Trophoblast cell (in vitro differentiated cells and primary cell): ENCODE results near the gene CETP.

Experiments
- DNase-seq, 2 donors: peaks; one replicate each; pipeline ENCODE4 v3.0.0-alpha.2; 2016
- H2AFZ ChIP-seq: 2 replicates; pipeline ENCODE4 v1.6.1; 2013; ENCODE audit warnings: low read length, moderate library complexity, mild to moderate bottlenecking; ENCODE audit not compliant: insufficient read depth, poor library complexity
- H2AK5ac ChIP-seq: 2 replicates; pipeline ENCODE4 v1.6.1; 2013; ENCODE audit warnings: mild to moderate bottlenecking, low read length
- H2BK120ac ChIP-seq: 2 replicates; pipeline ENCODE4 v1.6.1; 2013; ENCODE audit warnings: low read length, mild to moderate bottlenecking, moderate library complexity; ENCODE audit not compliant: insufficient read depth, poor library complexity
- H2BK12ac ChIP-seq: 2 replicates; pipeline ENCODE4 v1.6.1; 2013; ENCODE audit warnings: mild to moderate bottlenecking, low read length, moderate library complexity
- H2BK5ac ChIP-seq: 2 replicates; pipeline ENCODE4 v1.6.1; 2013; ENCODE audit warnings: low read length, low read depth, moderate library complexity, mild to moderate bottlenecking; ENCODE audit not compliant: poor library complexity
- H3K14ac ChIP-seq: 2 replicates; pipeline ENCODE4 v1.6.1; 2013; ENCODE audit warnings: mild to moderate bottlenecking, low read length
- H3K18ac ChIP-seq: 2 replicates; pipeline ENCODE4 v1.6.1; 2013; ENCODE audit warnings: mild to moderate bottlenecking, low read length
- H3K23ac ChIP-seq: 2 replicates; pipeline ENCODE4 v1.6.1; 2013; ENCODE audit warnings: low read length
- H3K27ac ChIP-seq: 2 replicates; pipeline ENCODE4 v1.5.1; 2013; ENCODE audit warnings: low read depth, mild to moderate bottlenecking, inconsistent platforms, low read length, moderate library complexity
- H3K27me3 ChIP-seq: 2 replicates; pipeline ENCODE4 v1.6.1; 2013; ENCODE audit warnings: inconsistent platforms, mild to moderate bottlenecking, low read length, moderate library complexity; ENCODE audit not compliant: insufficient read depth
- H3K36me3 ChIP-seq, 2 experiments: 1 replicate in 1 of 2; 2 replicates in 1 of 2; pipeline ENCODE4 v1.6.1; 2013; ENCODE audit warnings: low read length in 2 of 2, mild to moderate bottlenecking in 2 of 2, moderate library complexity in 1 of 2; ENCODE audit not compliant: insufficient read depth in 2 of 2, control insufficient read depth in 1 of 2
- H3K4ac ChIP-seq: 2 replicates; pipeline ENCODE4 v1.6.1; 2013; ENCODE audit warnings: low read depth, mild to moderate bottlenecking, low read length, moderate library complexity
- H3K4me1 ChIP-seq, 2 experiments: 1 replicate in 1 of 2; 2 replicates in 1 of 2; pipeline ENCODE4 v1.6.1; 2013; ENCODE audit warnings: low read length in 2 of 2, mild to moderate bottlenecking in 2 of 2, moderate library complexity in 1 of 2; ENCODE audit not compliant: insufficient read depth in 2 of 2, control insufficient read depth in 1 of 2
- H3K4me2 ChIP-seq: 2 replicates; pipeline ENCODE4 v1.6.1; 2013; ENCODE audit warnings: inconsistent platforms, mild to moderate bottlenecking, low read length, moderate library complexity
- H3K4me3 ChIP-seq: 2 replicates; pipeline ENCODE4 v1.5.1; 2013; ENCODE audit warnings: mild to moderate bottlenecking, low read depth, low read length, inconsistent platforms
- H3K79me1 ChIP-seq: one replicate; pipeline ENCODE4 v1.6.1; 2013; ENCODE audit warnings: low read length
- H3K79me2 ChIP-seq: 2 replicates; pipeline ENCODE4 v1.6.1; 2013; ENCODE audit warnings: low read length, mild to moderate bottlenecking; ENCODE audit not compliant: control insufficient read depth, insufficient read depth, poor library complexity
- H3K9ac ChIP-seq: 2 replicates; pipeline ENCODE4 v1.6.1; 2013; ENCODE audit warnings: mild to moderate bottlenecking, low read length
- H3K9me3 ChIP-seq: 2 replicates; pipeline ENCODE4 v1.6.1; 2013; ENCODE audit warnings: low read depth, mild to moderate bottlenecking, control low read depth, inconsistent platforms, low read length; ENCODE audit not compliant: insufficient read depth
- H4K12ac ChIP-seq: 2 replicates; pipeline ENCODE4 v1.6.1; 2013; ENCODE audit warnings: low read depth, mild to moderate bottlenecking, low read length, moderate library complexity
- H4K8ac ChIP-seq: 2 replicates; pipeline ENCODE4 v1.6.1; 2013; ENCODE audit warnings: low read depth, mild to moderate bottlenecking, low read length, moderate library complexity
- H4K91ac ChIP-seq: one replicate; pipeline ENCODE4 v1.6.1; 2013; ENCODE audit warnings: low read depth, mild to moderate bottlenecking, low read length, moderate library complexity
- WGBS: extraction: QIAGEN DNeasy Blood & Tissue Kit; methylation state at CpG from one replicate; pipeline ENCODE4 v1.1.7; 2013; ENCODE audit warnings: missing lambda C conversion rate; ENCODE audit not compliant: insufficient read length, insufficient coverage; ENCODE audit errors: extremely low coverage; 5-methylcytosine and 5-hydroxymethylcytosine counted together

The CETP gene

DNA sequence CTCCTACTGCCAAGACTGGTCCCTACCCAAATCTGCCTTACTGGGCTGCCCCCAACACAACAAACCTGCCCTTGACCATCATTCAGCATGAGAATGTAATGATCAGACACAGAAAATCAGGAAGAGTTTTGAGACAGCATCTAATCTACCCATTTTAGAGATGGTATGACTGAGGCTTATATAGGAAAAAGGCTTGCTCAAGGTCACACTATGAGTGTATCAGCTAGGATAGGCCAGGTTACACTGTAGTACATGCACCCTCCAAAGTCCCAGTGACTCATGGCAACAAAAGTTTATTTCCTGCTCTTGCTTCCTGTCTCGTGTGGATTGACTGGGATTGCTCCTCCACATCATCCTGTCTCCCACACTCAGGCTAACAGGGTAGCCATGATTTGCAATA lies 55.5 kb downstream of the CETP start:
- Histone ChIP-seq H3K79me2 (no peaks in the 10 kb centered on the region), H3K4me3 (no peak overlapping the region), H3K9me3 (peaks cover 4% of the 10 kb centered on the region), H4K12ac (no peak overlapping the region), H3K4me1 (no peaks in the 10 kb centered on the region), H3K4me2 (no peak overlapping the region), H4K91ac (no peak overlapping the region), H2AFZ (no peak overlapping the region), H4K8ac (no peak overlapping the region), H3K79me1 (no peaks in the 10 kb centered on the region), H2BK12ac (no peak overlapping the region), H2BK120ac (no peak overlapping the region), H2AK5ac (no peak overlapping the region), H2BK5ac (no peak overlapping the region), H3K27ac (no peak overlapping the region), H3K23ac (no peak overlapping the region), H3K36me3 (no peaks in the 10 kb centered on the region), H3K9ac (no peak overlapping the region), H3K4ac (no peak overlapping the region), H3K27me3 (no peaks in the 10 kb centered on the region), H3K14ac (no peak overlapping the region), H3K18ac (no peak overlapping the region)
- DNase-seq, result no peak
- no CpG with 5 or more reads among the region's 1 CpG for WGBS

DNA sequence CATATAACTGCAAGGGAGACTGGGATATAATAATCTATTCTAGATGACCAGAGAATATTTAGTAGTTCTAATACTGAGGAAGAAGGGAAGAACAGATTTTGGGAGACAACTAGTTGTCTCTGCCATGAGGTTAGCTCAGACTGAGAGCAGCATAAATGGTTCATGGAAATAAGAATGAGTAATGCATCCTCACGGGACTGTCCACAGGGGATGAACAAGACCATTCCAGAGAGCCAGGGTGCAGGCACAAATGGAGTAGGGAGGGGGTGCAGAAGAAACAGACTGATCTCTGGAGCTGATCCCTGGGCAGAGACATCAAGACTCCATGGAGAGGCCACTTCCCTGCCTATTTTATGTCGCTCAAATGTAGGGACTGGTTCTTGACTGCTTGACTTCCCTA lies 58.0 kb downstream of the CETP start:
- no peak overlapping the region for H2BK12ac ChIP-seq
- no peak for DNase-seq
- H3K36me3 ChIP-seq, result no peaks in the 10 kb centered on the region
- no peak overlapping the region for H3K4me2 ChIP-seq
- no peaks in the 10 kb centered on the region for H3K79me1 ChIP-seq
- no peaks in the 10 kb centered on the region for H3K4me1 ChIP-seq
- H3K14ac ChIP-seq, result no peak overlapping the region
- H3K27ac ChIP-seq, result no peak overlapping the region
- H4K8ac ChIP-seq, result no peak overlapping the region
- H3K9ac ChIP-seq, result no peak overlapping the region
- H3K27me3 ChIP-seq, result no peaks in the 10 kb centered on the region
- peaks cover 4% of the 10 kb centered on the region for H3K9me3 ChIP-seq
- no CpG with 5 or more reads among the region's 2 CpGs for WGBS
- no peak overlapping the region for H2BK5ac ChIP-seq
- H2BK120ac ChIP-seq, result no peak overlapping the region
- no peak overlapping the region for H4K91ac ChIP-seq
- H3K4ac ChIP-seq, result no peak overlapping the region
- H2AK5ac ChIP-seq, result no peak overlapping the region
- no peak overlapping the region for H2AFZ ChIP-seq
- H3K4me3 ChIP-seq, result no peak overlapping the region
- no peak overlapping the region for H3K23ac ChIP-seq
- H3K79me2 ChIP-seq, result no peaks in the 10 kb centered on the region
- H3K18ac ChIP-seq, result no peak overlapping the region
- no peak overlapping the region for H4K12ac ChIP-seq

DNA sequence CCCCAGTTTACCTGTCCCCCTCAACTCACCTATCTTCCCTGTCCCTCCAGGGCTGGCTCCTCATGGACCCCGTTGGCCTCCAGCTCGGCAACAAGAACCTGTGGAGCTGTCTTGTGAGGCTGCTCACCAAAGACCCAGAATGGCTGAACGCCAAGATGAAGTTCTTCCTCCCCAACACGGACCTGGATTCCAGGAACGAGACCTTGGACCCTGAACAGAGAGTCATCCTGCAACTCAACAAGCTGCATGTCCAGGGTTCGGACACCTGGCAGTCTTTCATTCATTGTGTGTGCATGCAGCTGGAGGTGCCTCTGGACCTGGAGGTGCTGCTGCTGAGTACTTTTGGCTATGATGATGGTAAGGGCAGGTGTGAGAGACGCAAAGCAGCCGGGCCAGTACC lies 58.9 kb downstream of the CETP start:
- Histone ChIP-seq H3K36me3 (no peaks in the 10 kb centered on the region), H4K8ac (no peak overlapping the region), H3K9ac (no peak overlapping the region), H3K79me2 (no peaks in the 10 kb centered on the region), H3K4me3 (no peak overlapping the region), H3K4ac (no peak overlapping the region), H3K27ac (no peak overlapping the region), H3K79me1 (no peaks in the 10 kb centered on the region), H4K91ac (no peak overlapping the region), H3K9me3 (peaks cover 4% of the 10 kb centered on the region), H4K12ac (no peak overlapping the region), H3K18ac (no peak overlapping the region), H2BK5ac (no peak overlapping the region), H3K4me1 (no peaks in the 10 kb centered on the region), H2AFZ (no peak overlapping the region), H2AK5ac (no peak overlapping the region), H2BK12ac (no peak overlapping the region), H3K4me2 (no peak overlapping the region), H3K23ac (no peak overlapping the region), H3K14ac (no peak overlapping the region), H2BK120ac (no peak overlapping the region), H3K27me3 (no peaks in the 10 kb centered on the region)
- no CpG with 5 or more reads among the region's 8 CpGs for WGBS
- DNase-seq, result no peak

DNA sequence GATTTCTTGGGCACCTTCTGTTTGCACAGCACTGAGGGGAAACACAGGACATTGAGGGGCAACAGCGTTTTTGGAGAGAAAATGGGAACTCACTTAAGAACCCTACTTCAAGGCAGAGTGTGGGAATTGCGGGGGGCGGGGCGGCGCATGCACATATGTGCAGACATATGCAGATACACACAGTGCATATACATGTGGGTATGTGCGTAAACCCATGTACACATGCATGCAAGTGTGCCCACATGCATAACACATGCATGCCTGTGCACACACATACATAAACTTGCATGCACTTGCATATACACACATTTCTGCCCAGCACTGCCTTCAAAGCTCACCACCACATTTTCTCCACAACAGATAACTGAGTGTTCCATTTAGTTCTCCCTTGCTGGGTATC lies 60.0 kb downstream of the CETP start:
- Histone ChIP-seq H2BK5ac (no peak overlapping the region), H4K8ac (no peak overlapping the region), H3K4me3 (no peak overlapping the region), H2BK120ac (no peak overlapping the region), H4K91ac (no peak overlapping the region), H4K12ac (no peak overlapping the region), H3K79me1 (no peaks in the 10 kb centered on the region), H3K27ac (no peak overlapping the region), H3K14ac (no peak overlapping the region), H3K27me3 (no peaks in the 10 kb centered on the region), H3K9ac (no peak overlapping the region), H3K18ac (no peak overlapping the region), H2BK12ac (no peak overlapping the region), H3K4me1 (no peaks in the 10 kb centered on the region), H3K9me3 (peaks cover 4% of the 10 kb centered on the region), H3K36me3 (no peaks in the 10 kb centered on the region), H3K4ac (no peak overlapping the region), H3K4me2 (no peak overlapping the region), H3K79me2 (no peaks in the 10 kb centered on the region), H3K23ac (peak overlapping the region; percentile 68), H2AFZ (no peak overlapping the region), H2AK5ac (no peak overlapping the region)
- WGBS, result no CpG with 5 or more reads among the region's 6 CpGs
- no peak for DNase-seq
